Upper lobe of left lung (tissue), 6 donors: ENCODE measurements around the gene HSD17B11. TPM values are rescaled to one million over a fixed set of nuclear protein-coding genes. Genes with fewer than 3 reads are reported as not detected.

Source experiments
- ATAC-seq, 2 donors: fragments of 200-7000 bp; cut with Tn5 transposase; one replicate each; pipeline ENCODE4 v1.9.1; 2022; ENCODE audit warnings: mild to moderate bottlenecking in 2 of 2, moderate library complexity in 2 of 2; ENCODE audit not compliant: low FRiP score in 2 of 2
- DNase-seq, 2 donors: peaks; one replicate each; pipeline ENCODE4 v3.0.0-alpha.2; 2019 to 2020
- H3K27ac ChIP-seq, 4 donors: fragments of 200-600 bp; sonication (generic); one replicate each; pipeline ENCODE4 v1.5.1; 2016 to 2019
- H3K27me3 ChIP-seq, 4 donors: fragments of 200-600 bp; sonication (generic); one replicate each; pipeline ENCODE4 v1.5.1; 2017 to 2019
- H3K36me3 ChIP-seq, 4 donors: fragments of 200-600 bp; sonication (generic); one replicate each; pipeline ENCODE4 v1.5.1; 2016 to 2019
- H3K4me1 ChIP-seq, 4 donors: fragments of 200-600 bp; sonication (generic); one replicate each; pipeline ENCODE4 v1.5.1; 2018 to 2019
- H3K4me3 ChIP-seq, 4 donors: fragments of 200-600 bp; sonication (generic); one replicate each; pipeline ENCODE4 v1.5.1; 2017 to 2019; ENCODE audit warnings: mild to moderate bottlenecking in 2 of 4, moderate library complexity in 1 of 4
- H3K9me3 ChIP-seq, 4 donors: fragments of 200-600 bp; sonication (generic); one replicate each; pipeline ENCODE4 v1.5.1; 2018 to 2019
- EP300 ChIP-seq, 4 donors: sonication (generic); formaldehyde crosslinking; IDR thresholded peaks; one replicate each; pipeline ENCODE4 v1.5.1; 2017; ENCODE audit warnings: antibody characterized with exemption in 4 of 4, control low read depth in 2 of 4
- POLR2A ChIP-seq, 4 donors: fragments of 450-650 bp; IDR thresholded peaks; one replicate each; pipeline ENCODE4 v1.5.1; 2016 to 2017; ENCODE audit warnings: antibody characterized with exemption in 4 of 4, mild to moderate bottlenecking in 2 of 4
- POLR2AphosphoS5 ChIP-seq, 2 donors: sonication (generic); formaldehyde crosslinking; IDR thresholded peaks; one replicate each; pipeline ENCODE4 v1.5.1; 2017; ENCODE audit warnings: antibody characterized with exemption in 2 of 2
- WGBS, 2 donors: methylation state at CpG; one replicate each; pipeline ENCODE4 v1.1.5; 2017 to 2018; 5-methylcytosine and 5-hydroxymethylcytosine counted together
- total RNA-seq, 6 donors: library from RNA; depleted of rRNA in 4 of 6; stranded (reverse); fragments of >200 nt in 4 of 6; gene quantifications; one replicate each; pipeline versions ENCODE4 v1.1.0 to v1.2.1, GENCODE V29; 2016 to 2021
- TF ChIP-seq, protein P1 (sequence below), 6 experiments: fragments of 450-650 bp in 4 of 6; fragments of 200-600 bp in 2 of 6; sonication (generic) in 2 of 6; IDR thresholded peaks; one replicate each; pipeline ENCODE4 v1.5.1; 2016 to 2019; ENCODE audit warnings: antibody characterized with exemption in 6 of 6
- donor health status: DM: no; HTN: no; CAD: no; lungs with moderate emphysema.
- donor health status: DM: no; HTN: yes; CAD: no; lungs with severe emphysema.

The HSD17B11 gene
- total RNA-seq, 6 donors from 2014 or later: 24.4 to 166 (median 93.2) TPM

DNA sequence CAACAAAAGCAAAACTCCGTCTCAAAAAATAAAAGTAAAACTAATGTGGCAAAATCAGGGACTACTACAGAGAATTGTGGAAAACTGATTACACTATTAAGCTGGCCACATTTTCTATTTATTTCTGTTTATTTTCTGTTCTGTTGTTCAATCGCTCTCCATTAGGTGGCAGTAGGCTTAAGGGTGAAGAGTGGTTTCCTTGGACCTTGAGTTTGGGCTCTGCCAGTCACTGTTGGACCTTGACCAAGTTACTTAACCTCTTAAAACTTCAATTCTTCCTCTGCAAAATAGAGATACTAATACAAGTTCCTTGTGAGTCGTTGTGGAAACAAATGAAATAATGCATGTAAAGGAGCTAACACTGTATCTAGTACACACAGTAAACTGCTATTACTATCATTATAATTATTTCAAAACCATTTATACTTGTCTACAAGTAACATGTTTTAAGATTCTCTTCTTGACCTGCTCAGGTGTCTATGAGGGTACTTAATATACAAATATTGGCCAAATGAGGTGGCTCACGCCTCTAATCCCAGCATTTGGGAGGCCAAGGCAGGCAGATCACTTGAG, 15.2 kb downstream of the HSD17B11 start:
- Histone ChIP-seq H3K9me3 (no peaks in the 10 kb centered on the region), H3K4me3 (no peak overlapping the region), H3K36me3 (peaks cover 5 to 46% (median 36%) of the 10 kb centered on the region in 4 donors), H3K27me3 (no peaks in the 10 kb centered on the region), H3K27ac (peak overlapping the region in 3 of 4 donors; percentile 42 to 81 (median 66)), H3K4me1 (peaks cover 14 to 16% (median 15%) of the 10 kb centered on the region in 4 donors)
- WGBS, 2 donors: 44 to 56% methylated on average over 4 of the region's 4 CpGs
- TF ChIP-seq, protein P1, sequence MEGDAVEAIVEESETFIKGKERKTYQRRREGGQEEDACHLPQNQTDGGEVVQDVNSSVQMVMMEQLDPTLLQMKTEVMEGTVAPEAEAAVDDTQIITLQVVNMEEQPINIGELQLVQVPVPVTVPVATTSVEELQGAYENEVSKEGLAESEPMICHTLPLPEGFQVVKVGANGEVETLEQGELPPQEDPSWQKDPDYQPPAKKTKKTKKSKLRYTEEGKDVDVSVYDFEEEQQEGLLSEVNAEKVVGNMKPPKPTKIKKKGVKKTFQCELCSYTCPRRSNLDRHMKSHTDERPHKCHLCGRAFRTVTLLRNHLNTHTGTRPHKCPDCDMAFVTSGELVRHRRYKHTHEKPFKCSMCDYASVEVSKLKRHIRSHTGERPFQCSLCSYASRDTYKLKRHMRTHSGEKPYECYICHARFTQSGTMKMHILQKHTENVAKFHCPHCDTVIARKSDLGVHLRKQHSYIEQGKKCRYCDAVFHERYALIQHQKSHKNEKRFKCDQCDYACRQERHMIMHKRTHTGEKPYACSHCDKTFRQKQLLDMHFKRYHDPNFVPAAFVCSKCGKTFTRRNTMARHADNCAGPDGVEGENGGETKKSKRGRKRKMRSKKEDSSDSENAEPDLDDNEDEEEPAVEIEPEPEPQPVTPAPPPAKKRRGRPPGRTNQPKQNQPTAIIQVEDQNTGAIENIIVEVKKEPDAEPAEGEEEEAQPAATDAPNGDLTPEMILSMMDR (IDR thresholded peaks at IDR 0.05): peak; percentile 35 to 75 (median 64)
- no peak for TF ChIP-seq POLR2AphosphoS5 (IDR thresholded peaks at IDR 0.05)
- ATAC-seq (peak; percentile 87 to 94), DNase-seq (peak in 1 of 2 donors; percentile 48)

DNA sequence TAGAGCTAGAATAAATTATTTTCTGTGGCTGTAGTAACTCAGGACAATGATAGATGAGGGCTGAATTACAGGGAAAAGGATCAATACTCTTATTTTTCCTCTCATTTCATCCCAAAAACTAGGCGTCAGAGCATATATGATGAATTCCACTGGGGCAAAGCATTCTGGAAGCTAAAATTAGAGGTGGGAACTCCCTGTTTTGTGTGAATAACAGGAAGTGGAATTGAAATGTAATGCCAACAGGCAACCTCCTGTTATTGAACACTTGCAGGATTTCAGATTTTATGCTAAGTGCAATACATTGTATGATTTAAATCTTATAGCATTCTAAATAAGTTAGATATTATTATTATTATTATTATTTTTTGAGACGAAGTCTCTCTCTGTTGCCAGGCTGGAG, 20.9 kb downstream of the HSD17B11 start:
- Histone ChIP-seq H3K27ac (peak overlapping the region in 2 of 4 donors; percentile 23 to 27), H3K36me3 (peaks cover 11 to 80% (median 52%) of the 10 kb centered on the region in 4 donors), H3K27me3 (no peaks in the 10 kb centered on the region), H3K9me3 (no peaks in the 10 kb centered on the region), H3K4me1 (peaks cover 3 to 15% (median 8%) of the 10 kb centered on the region in 4 donors), H3K4me3 (no peak overlapping the region)
- no peak for ATAC-seq
- no peak for TF ChIP-seq POLR2AphosphoS5 (IDR thresholded peaks at IDR 0.05)
- TF ChIP-seq EP300 (IDR thresholded peaks at IDR 0.05): no peak
- no peak for TF ChIP-seq POLR2A (IDR thresholded peaks at IDR 0.05)
- TF ChIP-seq, protein P1 (IDR thresholded peaks at IDR 0.05): no peak
- no peak for DNase-seq
- 64 to 66% methylated on average over 2 of the region's 2 CpGs for WGBS, 2 donors

GRCh38 chr4:87366521-87367162, 24.3 kb downstream of the HSD17B11 start:
- H3K9me3 ChIP-seq: no peaks in the 10 kb centered on the region
- DNase-seq: no peak
- H3K36me3 ChIP-seq: peaks cover 8 to 85% (median 59%) of the 10 kb centered on the region in 4 donors
- TF ChIP-seq EP300 (IDR thresholded peaks at IDR 0.05): no peak
- TF ChIP-seq, protein P1 (IDR thresholded peaks at IDR 0.05): no peak
- no peak for TF ChIP-seq POLR2A (IDR thresholded peaks at IDR 0.05)
- no peak for TF ChIP-seq POLR2AphosphoS5 (IDR thresholded peaks at IDR 0.05)
- WGBS, 2 donors: 77 to 98% methylated on average over 2 of the region's 2 CpGs
- ATAC-seq: no peak
- no peaks in the 10 kb centered on the region for H3K27me3 ChIP-seq
- no peak overlapping the region for H3K27ac ChIP-seq
- no peak overlapping the region for H3K4me3 ChIP-seq
- H3K4me1 ChIP-seq: peaks cover 0 to 12% (median 5%) of the 10 kb centered on the region in 4 donors

GRCh38 chr4:87365348-87365747, 25.6 kb downstream of the HSD17B11 start:
- Histone ChIP-seq H3K27me3 (no peaks in the 10 kb centered on the region), H3K36me3 (peaks cover 8 to 86% (median 52%) of the 10 kb centered on the region in 4 donors), H3K27ac (no peak overlapping the region), H3K9me3 (no peaks in the 10 kb centered on the region), H3K4me3 (no peak overlapping the region), H3K4me1 (peaks cover 0 to 14% (median 5%) of the 10 kb centered on the region in 4 donors)
- no peak for TF ChIP-seq POLR2AphosphoS5 (IDR thresholded peaks at IDR 0.05)
- TF ChIP-seq, protein P1 (IDR thresholded peaks at IDR 0.05): no peak
- no peak for TF ChIP-seq POLR2A (IDR thresholded peaks at IDR 0.05)
- no peak for TF ChIP-seq EP300 (IDR thresholded peaks at IDR 0.05)
- DNase-seq (no peak), ATAC-seq (no peak)
- 66 to 71% methylated on average over 1 of the region's 1 CpG for WGBS, 2 donors
